Stimulated activated CD8-positive, alpha-beta memory T cell treated with anti-CD3 and anti-CD28 coated beads, Interleukin-7, amount 100 ng/mL, for 48 hours (primary cell): ENCODE results near the gene CNTNAP4.

Source experiments
- DNase-seq, 2 donors: peaks; one replicate each; pipeline ENCODE4 v3.0.0-alpha.2; 2020; ENCODE audit warnings: low read depth in 1 of 2; ENCODE audit errors: extremely low read depth in 1 of 2

Gene CNTNAP4

GRCh38 chr16:76276745-76277438 is at the start of gene CNTNAP4:
Gene CNTNAP4 (plus strand): TSS chr16:76277401. CDS start chr16:76277663, 262 bp downstream.
- no peak for DNase-seq

GRCh38 chr16:76228546-76229146 is 48.6 kb upstream of the CNTNAP4 start:
- DNase-seq, result no peak

- DNase-seq, result no peak
These were observed 44.5 kb upstream of the CNTNAP4 start for GRCh38 chr16:76232704-76233103.

GRCh38 chr16:76235025-76235424 is 42.2 kb upstream of the CNTNAP4 start:
- no peak for DNase-seq

- no peak for DNase-seq
These were observed 41.8 kb upstream of the CNTNAP4 start for GRCh38 chr16:76235426-76235825.

- DNase-seq, result no peak
These were observed 39.7 kb upstream of the CNTNAP4 start for GRCh38 chr16:76237471-76237870.

GRCh38 chr16:76241755-76242154 is 35.4 kb upstream of the CNTNAP4 start:
- no peak for DNase-seq

- no peak for DNase-seq
These were observed 33.6 kb upstream of the CNTNAP4 start for GRCh38 chr16:76243620-76244019.

- DNase-seq, result no peak
These were observed 30.6 kb upstream of the CNTNAP4 start for GRCh38 chr16:76246587-76246986.

- DNase-seq, result no peak
These were observed 11.7 kb upstream of the CNTNAP4 start for GRCh38 chr16:76265434-76266045.

- DNase-seq, result no peak
These were observed 8.4 kb upstream of the CNTNAP4 start for GRCh38 chr16:76268824-76269223.

- no peak for DNase-seq
These were observed 344 bp downstream of the CNTNAP4 start for GRCh38 chr16:76277460-76278030.

- DNase-seq, result no peak
These were observed 885 bp downstream of the CNTNAP4 start for GRCh38 chr16:76278086-76278485.

GRCh38 chr16:76278980-76279379 is 1.8 kb downstream of the CNTNAP4 start:
- DNase-seq, result no peak

GRCh38 chr16:76280421-76281215 is 3.4 kb downstream of the CNTNAP4 start:
- no peak for DNase-seq

GRCh38 chr16:76287466-76287865 is 10.3 kb downstream of the CNTNAP4 start:
- DNase-seq, result no peak

GRCh38 chr16:76292218-76292617 is 15.0 kb downstream of the CNTNAP4 start:
- no peak for DNase-seq

- no peak for DNase-seq
These were observed 16.8 kb downstream of the CNTNAP4 start for GRCh38 chr16:76293980-76294379.

GRCh38 chr16:76294396-76295214 is 17.4 kb downstream of the CNTNAP4 start:
- DNase-seq, result no peak

GRCh38 chr16:76297941-76298340 is 20.7 kb downstream of the CNTNAP4 start:
- no peak for DNase-seq
